Endometrial microvascular endothelial cells (primary cell): ENCODE measurements around the gene SLN. TPM values are rescaled to one million over a fixed set of nuclear protein-coding genes. Genes with fewer than 3 reads are reported as not detected.

Experiments used
- in situ Hi-C: cut with HindIII; loops from 2 replicates; pipeline ENCODE4 v1.10.0; 2017; ENCODE audit warnings: low sequenced_read_pairs, low pct_unique_long_range_greater_than_20kb; ENCODE audit errors: inconsistent ontology term
- total RNA-seq: library from RNA; depleted of rRNA; stranded (reverse); fragments of >200 nt; gene quantifications from one replicate; pipeline ENCODE4 v1.2.3, GENCODE V29; 2015; ENCODE audit errors: inconsistent ontology term

SLN gene
- total RNA-seq, 1 donor from 2014 or later: not detected

DNA sequence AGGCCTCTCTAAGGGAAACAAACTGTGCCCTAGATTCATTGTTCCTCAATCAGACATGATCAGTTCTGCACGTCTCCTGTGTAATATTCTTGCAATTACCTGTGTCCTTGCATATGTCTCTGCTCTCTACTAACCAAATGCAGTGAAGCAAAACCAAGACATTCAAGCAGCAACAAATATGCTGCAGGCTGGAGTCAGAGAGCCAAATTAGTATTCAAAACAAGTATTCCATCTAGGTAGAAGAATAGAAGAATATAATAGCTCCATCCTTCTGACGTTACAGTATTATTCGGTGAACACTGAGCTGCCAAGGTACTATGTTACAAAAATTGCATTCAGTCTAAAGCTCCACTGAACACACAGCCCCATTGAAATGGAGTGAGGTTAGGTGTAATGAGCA, 51.8 kb downstream of the SLN start:
- in situ Hi-C loops: no loop called here

GRCh38 chr11:107659310-107659709, 52.5 kb downstream of the SLN start:
- in situ Hi-C loops: no loop called here

Other genes with a start within 250 kb of the SLN start
- 13.7 TPM for gene ALKBH8, start 146.3 kb downstream of the SLN start, total RNA-seq
- not detected for gene ELMOD1, start 120.9 kb downstream of the SLN start, total RNA-seq
- 71.4 TPM for gene SLC35F2, start 146.7 kb upstream of the SLN start, total RNA-seq
- gene RAB39A, start 216.4 kb upstream of the SLN start, total RNA-seq: not detected